Measurements from ENCODE around the gene ARAP1. TPM values are rescaled to one million over a fixed set of nuclear protein-coding genes. Genes with fewer than 3 reads are reported as not detected.
A peak's percentile ranks its signal among the peaks of the same experiment; 100 is the strongest.

Gene ARAP1
- total RNA-seq, 1 experiment from 2014 or later, result 73.6 TPM

- no peaks in the 10 kb centered on the region for H3K36me3 ChIP-seq (ENCODE audit: control insufficient read depth, insufficient read depth, low read length)
- intact Hi-C loops (cut with micrococcal nuclease; ENCODE audit: unreplicated experiment), result no loop called here
- ChIA-PET POLR2A (no interaction called here), CTCF (no interaction called here)
- TF ChIP-seq SIN3A (IDR thresholded peaks at IDR 0.05; ENCODE audit: borderline replicate concordance, insufficient read depth, low read depth, low read length), result no peak
- no peak for TF ChIP-seq REST (IDR thresholded peaks at IDR 0.05; ENCODE audit: insufficient read depth in 1 of 2, low read depth in 2 of 2, low read length in 1 of 2)
- TF ChIP-seq CTCF (IDR thresholded peaks at IDR 0.05), result no peak
- no peak for TF ChIP-seq POLR2AphosphoS5 (IDR thresholded peaks at IDR 0.05; ENCODE audit: low read depth, low read length)
- TF ChIP-seq TCF7L2 (IDR thresholded peaks at IDR 0.05; ENCODE audit: low read depth, low read length), result no peak
- BruUV-seq (replicated peaks), result TSS peak; percentile 89
- peaks cover 19% of the 10 kb centered on the region for H3K4me1 ChIP-seq (ENCODE audit: control insufficient read depth, insufficient read depth, low read length)
- peak overlapping the region; percentile 93 for H3K27ac ChIP-seq (ENCODE audit: low read length)
- peak overlapping the region; percentile 47 to 69 for H3K4me3 ChIP-seq (ENCODE audit: low read depth in 2 of 2, low read length in 2 of 2)
- no peak for DNase-seq (ENCODE audit: low read depth, low spot score)
- H3K27me3 ChIP-seq (ENCODE audit: control insufficient read depth, insufficient read depth, low read length), result no peaks in the 10 kb centered on the region
- no peaks in the 10 kb centered on the region for H3K9me3 ChIP-seq (ENCODE audit: control insufficient read depth, insufficient read depth, low read depth, low read length)
- in situ Hi-C loops (cut with HindIII; ENCODE audit: low pct_unique_long_range_greater_than_20kb, low sequenced_read_pairs), result no loop called here
- peak; percentile 19 for ATAC-seq
Measured at GRCh38 chr11:72721689-72722049, 30.5 kb downstream of the ARAP1 start.

- no peaks in the 10 kb centered on the region for H3K36me3 ChIP-seq (ENCODE audit: control insufficient read depth, insufficient read depth, low read length)
- BruUV-seq (replicated peaks), result no TSS peak
- ATAC-seq (no peak), DNase-seq (ENCODE audit: low read depth, low spot score) (no peak)
- TF ChIP-seq TCF7L2 (IDR thresholded peaks at IDR 0.05; ENCODE audit: low read depth, low read length), result no peak
- H3K9me3 ChIP-seq (ENCODE audit: control insufficient read depth, insufficient read depth, low read depth, low read length), result no peaks in the 10 kb centered on the region
- in situ Hi-C loops (cut with HindIII; ENCODE audit: low pct_unique_long_range_greater_than_20kb, low sequenced_read_pairs) (no loop called here), intact Hi-C loops (cut with micrococcal nuclease; ENCODE audit: unreplicated experiment) (no loop called here)
- H3K27ac ChIP-seq (ENCODE audit: low read length), result peak overlapping the region; percentile 93
- peaks cover 19% of the 10 kb centered on the region for H3K4me1 ChIP-seq (ENCODE audit: control insufficient read depth, insufficient read depth, low read length)
- peak overlapping the region; percentile 47 to 69 for H3K4me3 ChIP-seq (ENCODE audit: low read depth in 2 of 2, low read length in 2 of 2)
- POLR2A ChIA-PET, result no interaction called here
- no peaks in the 10 kb centered on the region for H3K27me3 ChIP-seq (ENCODE audit: control insufficient read depth, insufficient read depth, low read length)
- CTCF ChIA-PET, result no interaction called here
Measured at GRCh38 chr11:72721276-72721675, 30.9 kb downstream of the ARAP1 start.

DNA sequence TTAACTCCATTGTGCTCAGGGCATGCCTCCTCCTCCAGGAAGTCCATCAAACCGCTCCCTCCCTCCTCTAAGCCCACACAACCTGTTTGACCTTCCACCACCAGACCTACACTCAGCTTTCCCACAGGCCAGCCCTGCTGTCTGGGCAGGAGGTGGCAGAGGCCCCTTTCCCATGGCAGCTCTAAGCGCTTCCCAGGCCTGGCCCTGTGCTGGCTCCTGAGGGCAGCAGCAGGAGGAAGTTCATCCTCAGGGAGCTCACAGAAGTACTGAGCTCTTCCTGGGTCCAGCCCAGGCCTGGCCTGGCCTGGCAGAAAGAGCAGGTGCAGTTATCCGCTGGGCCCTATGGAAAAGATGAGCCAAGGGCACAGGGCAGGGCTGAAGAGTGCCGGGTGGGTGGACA, 31.4 kb downstream of the ARAP1 start:
- no peaks in the 10 kb centered on the region for H3K27me3 ChIP-seq (ENCODE audit: control insufficient read depth, insufficient read depth, low read length)
- in situ Hi-C loops (cut with HindIII; ENCODE audit: low pct_unique_long_range_greater_than_20kb, low sequenced_read_pairs), result no loop called here
- ATAC-seq, result no peak
- no TSS peak for BruUV-seq (replicated peaks)
- no peaks in the 10 kb centered on the region for H3K36me3 ChIP-seq (ENCODE audit: control insufficient read depth, insufficient read depth, low read length)
- H3K9me3 ChIP-seq (ENCODE audit: control insufficient read depth, insufficient read depth, low read depth, low read length), result no peaks in the 10 kb centered on the region
- intact Hi-C loops (cut with micrococcal nuclease; ENCODE audit: unreplicated experiment), result no loop called here
- TF ChIP-seq POLR2AphosphoS5 (IDR thresholded peaks at IDR 0.05; ENCODE audit: low read depth, low read length) (no peak), REST (IDR thresholded peaks at IDR 0.05; ENCODE audit: insufficient read depth in 1 of 2, low read depth in 2 of 2, low read length in 1 of 2) (no peak), CTCF (IDR thresholded peaks at IDR 0.05) (no peak)
- no peak for DNase-seq (ENCODE audit: low read depth, low spot score)
- peak overlapping the region; percentile 47 to 69 for H3K4me3 ChIP-seq (ENCODE audit: low read depth in 2 of 2, low read length in 2 of 2)
- H3K4me1 ChIP-seq (ENCODE audit: control insufficient read depth, insufficient read depth, low read length), result peaks cover 19% of the 10 kb centered on the region
- ChIA-PET POLR2A (no interaction called here), CTCF (no interaction called here)
- H3K27ac ChIP-seq (ENCODE audit: low read length), result peak overlapping the region; percentile 93

Data from Panc1 (cell line).